IMR-90 (cell line): ENCODE results near the gene TPSD1. TPM values are rescaled to one million over a fixed set of nuclear protein-coding genes. Genes with fewer than 3 reads are reported as not detected.

Experiments used
- ATAC-seq: fragments of 200-7000 bp; cut with Tn5 transposase; 2 replicates; pipeline ENCODE4 v1.9.1; 2020; ENCODE audit warnings: low read depth, mild to moderate bottlenecking, moderate library complexity
- BruUV-seq: library from RNA; stranded (reverse); fragments of 400-500 nt; replicated peaks from 2 replicates; lab custom pipeline; 2021; lab: Mats Ljungman, UMichigan
- CTCF ChIA-PET: fragments of 300-600 bp; formaldehyde crosslinking; extraction: SDS; loops from one replicate; lab custom pipeline; 2021; ENCODE audit warnings: antibody characterized with exemption; lab: Yijun Ruan, JAX
- POLR2A ChIA-PET: fragments of 300-600 bp; sonication (Branson Sonifier 250); formaldehyde crosslinking; loops from one replicate; lab custom pipeline; 2022; ENCODE audit warnings: antibody characterized with exemption; ENCODE audit not compliant: unreplicated experiment; lab: Charles Lee
- DNase-seq: peaks from one replicate; pipeline ENCODE4 v3.0.0; 2013
- H2AFZ ChIP-seq: replicated peaks from 2 replicates; pipeline ENCODE3; 2013; ENCODE audit warnings: low read length, mild to moderate bottlenecking; ENCODE audit not compliant: poor library complexity
- H2AK5ac ChIP-seq: 2 replicates; pipeline ENCODE4 v1.6.1; 2013; ENCODE audit warnings: low read depth, low read length, inconsistent platforms
- H2AK9ac ChIP-seq: replicated peaks from 2 replicates; pipeline ENCODE3; 2013; ENCODE audit warnings: mild to moderate bottlenecking, low read depth, low read length, moderate library complexity; ENCODE audit not compliant: poor library complexity
- H2BK120ac ChIP-seq: 2 replicates; pipeline ENCODE4 v1.6.1; 2013; ENCODE audit warnings: low read depth, low read length, inconsistent platforms
- H2BK15ac ChIP-seq: 3 replicates; pipeline ENCODE4 v1.6.1; 2013; ENCODE audit warnings: low read depth, low read length, inconsistent platforms
- H2BK20ac ChIP-seq: 2 replicates; pipeline ENCODE4 v1.6.1; 2013; ENCODE audit warnings: low read depth, mild to moderate bottlenecking, inconsistent platforms, low read length, moderate library complexity
- H2BK5ac ChIP-seq: 2 replicates; pipeline ENCODE4 v1.6.1; 2013; ENCODE audit warnings: mild to moderate bottlenecking, low read depth, low read length, inconsistent platforms; ENCODE audit not compliant: poor library complexity, severe bottlenecking
- H3K14ac ChIP-seq: replicated peaks from 2 replicates; pipeline ENCODE4 v1.6.1; 2013; ENCODE audit warnings: low read depth, low read length, inconsistent platforms
- H3K18ac ChIP-seq: 2 replicates; pipeline ENCODE4 v1.6.1; 2013; ENCODE audit warnings: low read depth, low read length, control low read depth
- H3K23ac ChIP-seq: 2 replicates; pipeline ENCODE4 v1.6.1; 2013; ENCODE audit warnings: low read depth, low read length, inconsistent platforms
- H3K27ac ChIP-seq: 2 replicates; pipeline ENCODE4 v1.5.1; 2013; ENCODE audit warnings: mild to moderate bottlenecking, control low read depth, low read length; ENCODE audit not compliant: insufficient read depth
- H3K27me3 ChIP-seq: 2 replicates; pipeline ENCODE4 v1.6.1; 2013; ENCODE audit warnings: low read length; ENCODE audit not compliant: control insufficient read depth, insufficient read depth
- H3K36me3 ChIP-seq: 2 replicates; pipeline ENCODE4 v1.6.1; 2013; ENCODE audit warnings: low read length, mixed read lengths; ENCODE audit not compliant: control insufficient read depth, insufficient read depth
- H3K4ac ChIP-seq: 2 replicates; pipeline ENCODE4 v1.6.1; 2013; ENCODE audit warnings: low read depth, low read length, inconsistent platforms
- H3K4me1 ChIP-seq: 2 replicates; pipeline ENCODE4 v1.6.1; 2013; ENCODE audit warnings: low read length, mixed read lengths; ENCODE audit not compliant: control insufficient read depth, insufficient read depth
- H3K4me2 ChIP-seq: 2 replicates; pipeline ENCODE4 v1.6.1; 2013; ENCODE audit warnings: low read depth, mild to moderate bottlenecking, control low read depth, low read length, moderate library complexity
- H3K4me3 ChIP-seq: 2 replicates; pipeline ENCODE4 v1.5.1; 2013; ENCODE audit warnings: low read depth, mild to moderate bottlenecking, control low read depth, low read length, moderate library complexity; ENCODE audit not compliant: insufficient read depth
- H3K56ac ChIP-seq: 2 replicates; pipeline ENCODE4 v1.6.1; 2013; ENCODE audit warnings: low read length, inconsistent platforms; ENCODE audit not compliant: insufficient read depth; ENCODE audit errors: extremely low read depth
- H3K79me1 ChIP-seq, 2 experiments: 2 replicates each; pipeline ENCODE4 v1.6.1; 2013; ENCODE audit warnings: low read length in 2 of 2, inconsistent platforms in 1 of 2, low read depth in 1 of 2
- H3K9ac ChIP-seq: 2 replicates; pipeline ENCODE4 v1.6.1; 2013; ENCODE audit warnings: low read depth, low read length, control low read depth
- H3K9me1 ChIP-seq: 2 replicates; pipeline ENCODE4 v1.6.1; 2013; ENCODE audit warnings: low read length, inconsistent platforms; ENCODE audit not compliant: insufficient read depth
- H3K9me3 ChIP-seq: 2 replicates; pipeline ENCODE4 v1.6.1; 2013; ENCODE audit warnings: low read length; ENCODE audit not compliant: control insufficient read depth, insufficient read depth
- H4K20me1 ChIP-seq: 2 replicates; pipeline ENCODE4 v1.6.1; 2013; ENCODE audit warnings: low read length, inconsistent platforms; ENCODE audit not compliant: insufficient read depth
- H4K5ac ChIP-seq: 2 replicates; pipeline ENCODE4 v1.6.1; 2013; ENCODE audit warnings: mild to moderate bottlenecking, low read depth, low read length, control low read depth
- H4K8ac ChIP-seq, 2 experiments: 2 replicates each; pipeline ENCODE4 v1.6.1; 2013; ENCODE audit warnings: low read depth in 2 of 2, low read length in 2 of 2, control low read depth in 1 of 2, inconsistent platforms in 1 of 2
- H4K91ac ChIP-seq: 2 replicates; pipeline ENCODE4 v1.6.1; 2013; ENCODE audit warnings: low read depth, low read length, inconsistent platforms; ENCODE audit not compliant: insufficient read depth
- BHLHE40 ChIP-seq: fragments of 150-350 bp; IDR thresholded peaks from 2 replicates; pipeline ENCODE4 v1.6.1; 2016; ENCODE audit warnings: mild to moderate bottlenecking, low read depth, low read length
- CEBPB ChIP-seq: IDR thresholded peaks from 2 replicates; pipeline ENCODE4 v1.6.1; 2012; ENCODE audit warnings: low read depth, low read length, improper control_type of control experiment
- CHD1 ChIP-seq: IDR thresholded peaks from 2 replicates; pipeline ENCODE4 v1.6.1; 2012; ENCODE audit warnings: low read depth, low read length, improper control_type of control experiment
- CTCF ChIP-seq: conservative IDR thresholded peaks from 2 replicates; pipeline ENCODE4 v1.5.1; 2012; ENCODE audit warnings: mild to moderate bottlenecking, low read depth, low read length, improper control_type of control experiment
- FOS ChIP-seq: fragments of 150-350 bp; IDR thresholded peaks from 2 replicates; pipeline ENCODE4 v1.6.1; 2016; ENCODE audit warnings: low read depth, low read length
- MAFK ChIP-seq: IDR thresholded peaks from 2 replicates; pipeline ENCODE4 v1.6.1; 2012; ENCODE audit warnings: low read depth, low read length, improper control_type of control experiment
- MAZ ChIP-seq: IDR thresholded peaks from 2 replicates; pipeline ENCODE4 v1.6.1; 2012; ENCODE audit warnings: low read depth, mild to moderate bottlenecking, low read length, improper control_type of control experiment, moderate library complexity, borderline replicate concordance
- MXI1 ChIP-seq: IDR thresholded peaks from 2 replicates; pipeline ENCODE4 v1.6.1; 2012; ENCODE audit warnings: low read depth, mild to moderate bottlenecking, low read length, moderate library complexity, borderline replicate concordance
- NFE2L2 ChIP-seq: fragments of 150-350 bp; IDR thresholded peaks from 2 replicates; pipeline ENCODE4 v1.6.1; 2016; ENCODE audit warnings: low read depth, mild to moderate bottlenecking, low read length
- RAD21 ChIP-seq: IDR thresholded peaks from 2 replicates; pipeline ENCODE4 v1.6.1; 2012; ENCODE audit warnings: low read length, improper control_type of control experiment
- RCOR1 ChIP-seq: IDR thresholded peaks from 2 replicates; pipeline ENCODE4 v1.6.1; 2012; ENCODE audit warnings: mild to moderate bottlenecking, low read length, improper control_type of control experiment; ENCODE audit not compliant: insufficient replicate concordance
- RFX5 ChIP-seq: IDR thresholded peaks from 2 replicates; pipeline ENCODE4 v1.8.0; 2012; ENCODE audit warnings: low read depth, mild to moderate bottlenecking, low read length, moderate library complexity
- SMC3 ChIP-seq: fragments of 150-350 bp; IDR thresholded peaks from 2 replicates; pipeline ENCODE4 v1.6.1; 2016; ENCODE audit warnings: low read depth, mild to moderate bottlenecking, antibody characterized with exemption, low read length, moderate library complexity
- USF2 ChIP-seq: fragments of 150-350 bp; IDR thresholded peaks from 2 replicates; pipeline ENCODE4 v1.6.1; 2017; ENCODE audit warnings: mild to moderate bottlenecking, antibody characterized with exemption, low read length, low read depth
- WGBS, 2 experiments: methylation state at CpG; one replicate each; pipeline versions ENCODE4 v1.1.5 to v1.1.7; 2013; ENCODE audit warnings: missing lambda C conversion rate in 2 of 2; ENCODE audit not compliant: insufficient read length in 1 of 2; ENCODE audit errors: extremely low coverage in 2 of 2; 5-methylcytosine and 5-hydroxymethylcytosine counted together
- dilution Hi-C: fragments of 300-500 bp; cut with HindIII; formaldehyde crosslinking; loops from one replicate; pipeline ENCODE4 v1.14.3; 2018; ENCODE audit warnings: low sequenced_read_pairs; ENCODE audit not compliant: unreplicated experiment
- in situ Hi-C: fragments of 300-500 bp; cut with MboI; formaldehyde crosslinking; loops from 3 replicates; pipeline ENCODE4 v1.14.3; 2019; ENCODE audit warnings: low sequenced_read_pairs, inconsistent platforms, mixed read lengths
- intact Hi-C: fragments of 100-400 bp; cut with micrococcal nuclease; formaldehyde crosslinking; loops from 2 replicates; pipeline ENCODE4 v1.10.0; 2022
- polyA plus RNA-seq, 3 experiments: library from polyadenylated mRNA; depleted of rRNA; stranded (reverse); fragments of >200 nt; gene quantifications; 2 replicates each; pipeline ENCODE4 v1.2.3, GENCODE V29; 2012; ENCODE audit warnings: low replicate concordance in 1 of 3
- total RNA-seq: library from RNA; depleted of rRNA; stranded (reverse); fragments of >200 nt; gene quantifications from 2 replicates; pipeline ENCODE4 v1.2.3, GENCODE V29; 2012
- TF ChIP-seq, protein P1 (sequence below): fragments of 150-350 bp; IDR thresholded peaks from 2 replicates; pipeline ENCODE4 v1.6.1; 2016; ENCODE audit warnings: low read depth, mild to moderate bottlenecking, low read length, moderate library complexity, borderline replicate concordance

The TPSD1 gene
- total and polyA plus RNA-seq, 2 of the 4 experiments (the other 2 are of a cell fraction): not detected

DNA sequence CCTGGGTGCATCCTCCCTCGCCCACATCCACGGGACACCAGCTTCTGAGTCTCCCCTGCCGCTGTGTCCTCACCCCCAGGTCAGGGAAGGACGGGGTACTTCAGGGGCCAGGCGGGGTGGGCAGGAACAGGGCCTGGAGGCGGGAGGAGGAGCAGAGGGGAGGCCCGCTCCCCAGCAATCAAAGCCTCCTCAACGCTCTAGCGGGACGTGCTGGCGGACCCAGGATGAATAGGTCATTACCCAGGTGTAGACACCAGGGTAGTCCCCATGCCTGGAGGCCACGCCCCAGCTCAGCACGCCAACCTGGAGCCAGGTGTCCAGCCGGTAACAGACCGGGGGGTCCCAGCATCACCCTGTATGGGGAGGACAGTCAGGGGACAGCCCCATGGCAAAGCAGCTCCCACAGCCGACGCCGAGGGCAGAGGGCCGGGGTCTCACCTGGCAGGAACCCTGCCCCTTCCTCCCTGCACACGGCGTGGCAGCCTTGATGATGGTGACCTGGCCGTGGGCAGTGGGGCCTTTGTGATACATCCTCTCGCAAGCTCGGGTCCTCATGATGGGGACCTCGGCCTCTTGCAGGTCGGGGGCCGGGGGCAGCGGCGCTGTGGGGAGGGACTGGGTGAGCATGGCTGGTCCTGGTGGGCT lies 24.2 kb downstream of the TPSD1 start:
- intact Hi-C loops: no loop called here
- Histone ChIP-seq H2BK120ac (no peak overlapping the region), H3K9me1 (no peaks in the 10 kb centered on the region), H4K5ac (no peak overlapping the region), H4K20me1 (no peaks in the 10 kb centered on the region), H3K79me1 (no peaks in the 10 kb centered on the region), H3K4me2 (no peak overlapping the region), H3K14ac (no peak overlapping the region), H2BK15ac (no peak overlapping the region), H3K4me3 (no peak overlapping the region), H3K56ac (no peak overlapping the region), H3K9ac (no peak overlapping the region), H4K91ac (no peak overlapping the region), H3K4me1 (no peaks in the 10 kb centered on the region), H3K9me3 (peaks cover 2% of the 10 kb centered on the region; the same call in 1 of the 2 replicates), H3K27me3 (peaks cover 67% of the 10 kb centered on the region), H2AK5ac (no peak overlapping the region), H3K27ac (no peak overlapping the region), H2BK5ac (no peak overlapping the region), H2AK9ac (no peak overlapping the region), H3K36me3 (no peaks in the 10 kb centered on the region), H3K4ac (no peak overlapping the region), H3K23ac (no peak overlapping the region), H2BK20ac (no peak overlapping the region), H4K8ac (no peak overlapping the region), H3K18ac (no peak overlapping the region), H2AFZ (no peak overlapping the region)
- 89% methylated on average over 14 of the region's 29 CpGs; no CpG with 5 or more reads in 1 of the 2 experiments for WGBS, 2 experiments
- CTCF ChIA-PET: no interaction called here
- in situ Hi-C loops: no loop called here
- no peak for ATAC-seq
- BruUV-seq: no TSS peak
- no peak for DNase-seq
- no peak for TF ChIP-seq RCOR1
- TF ChIP-seq RFX5: no peak
- no peak for TF ChIP-seq CEBPB
- no peak for TF ChIP-seq BHLHE40
- no peak for TF ChIP-seq SMC3
- TF ChIP-seq MAFK: no peak
- TF ChIP-seq FOS: no peak
- no peak for TF ChIP-seq CHD1
- no peak for TF ChIP-seq RAD21
- no peak for TF ChIP-seq MXI1
- TF ChIP-seq MAZ: no peak
- TF ChIP-seq, protein P1, sequence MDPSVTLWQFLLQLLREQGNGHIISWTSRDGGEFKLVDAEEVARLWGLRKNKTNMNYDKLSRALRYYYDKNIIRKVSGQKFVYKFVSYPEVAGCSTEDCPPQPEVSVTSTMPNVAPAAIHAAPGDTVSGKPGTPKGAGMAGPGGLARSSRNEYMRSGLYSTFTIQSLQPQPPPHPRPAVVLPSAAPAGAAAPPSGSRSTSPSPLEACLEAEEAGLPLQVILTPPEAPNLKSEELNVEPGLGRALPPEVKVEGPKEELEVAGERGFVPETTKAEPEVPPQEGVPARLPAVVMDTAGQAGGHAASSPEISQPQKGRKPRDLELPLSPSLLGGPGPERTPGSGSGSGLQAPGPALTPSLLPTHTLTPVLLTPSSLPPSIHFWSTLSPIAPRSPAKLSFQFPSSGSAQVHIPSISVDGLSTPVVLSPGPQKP: no peak
- no peak for TF ChIP-seq USF2
- TF ChIP-seq NFE2L2: no peak
- TF ChIP-seq CTCF: no peak
- dilution Hi-C loops: no loop called here
- POLR2A ChIA-PET: no interaction called here
